Measurements from ENCODE around the gene FAM3D. TPM values are rescaled to one million over a fixed set of nuclear protein-coding genes. Genes with fewer than 3 reads are reported as not detected.
A peak's percentile ranks its signal among the peaks of the same experiment; 100 is the strongest.

FAM3D gene
- polyA plus RNA-seq, 3 donors: 0.28 to 1.9 (median 0.71) TPM

DNA sequence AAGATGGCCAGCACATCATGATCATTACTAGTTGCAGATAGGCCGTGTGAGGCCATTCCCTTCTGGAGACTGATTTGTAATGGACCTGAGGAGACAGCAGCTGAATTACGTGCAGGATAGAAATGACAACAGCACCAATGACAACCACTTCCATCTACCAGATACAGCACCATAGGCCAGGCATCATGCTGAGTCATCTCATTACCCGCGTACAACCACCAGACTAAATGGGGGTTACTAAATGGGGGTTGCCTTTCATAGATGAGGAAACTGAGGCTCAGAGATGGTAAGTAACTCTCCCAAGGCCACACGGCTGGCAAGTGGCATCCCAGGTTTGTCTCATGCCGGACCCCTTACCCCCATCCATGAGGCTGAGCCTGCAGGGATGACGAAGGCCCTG lies 56.6 kb downstream of the FAM3D start:
- H3K27ac ChIP-seq (ENCODE audit: low read depth in 1 of 2, low read length in 2 of 2): no peak overlapping the region
- H3K4me2 ChIP-seq (replicated peaks; ENCODE audit: extremely low read depth, low read length, poor library complexity, severe bottlenecking): no peak overlapping the region
- TF ChIP-seq, protein P1, sequence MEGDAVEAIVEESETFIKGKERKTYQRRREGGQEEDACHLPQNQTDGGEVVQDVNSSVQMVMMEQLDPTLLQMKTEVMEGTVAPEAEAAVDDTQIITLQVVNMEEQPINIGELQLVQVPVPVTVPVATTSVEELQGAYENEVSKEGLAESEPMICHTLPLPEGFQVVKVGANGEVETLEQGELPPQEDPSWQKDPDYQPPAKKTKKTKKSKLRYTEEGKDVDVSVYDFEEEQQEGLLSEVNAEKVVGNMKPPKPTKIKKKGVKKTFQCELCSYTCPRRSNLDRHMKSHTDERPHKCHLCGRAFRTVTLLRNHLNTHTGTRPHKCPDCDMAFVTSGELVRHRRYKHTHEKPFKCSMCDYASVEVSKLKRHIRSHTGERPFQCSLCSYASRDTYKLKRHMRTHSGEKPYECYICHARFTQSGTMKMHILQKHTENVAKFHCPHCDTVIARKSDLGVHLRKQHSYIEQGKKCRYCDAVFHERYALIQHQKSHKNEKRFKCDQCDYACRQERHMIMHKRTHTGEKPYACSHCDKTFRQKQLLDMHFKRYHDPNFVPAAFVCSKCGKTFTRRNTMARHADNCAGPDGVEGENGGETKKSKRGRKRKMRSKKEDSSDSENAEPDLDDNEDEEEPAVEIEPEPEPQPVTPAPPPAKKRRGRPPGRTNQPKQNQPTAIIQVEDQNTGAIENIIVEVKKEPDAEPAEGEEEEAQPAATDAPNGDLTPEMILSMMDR (IDR thresholded peaks at IDR 0.05): no peak
- no peaks in the 10 kb centered on the region for H3K36me3 ChIP-seq (replicated peaks in 1 of 2; ENCODE audit: control insufficient read depth in 1 of 2, insufficient read depth in 2 of 2, low read length in 2 of 2)
- no peak overlapping the region for H3K4me3 ChIP-seq (replicated peaks in 1 of 3; ENCODE audit: low read depth in 2 of 3, low read length in 3 of 3)
- no peak overlapping the region for H3K27ac Mint-ChIP-seq
- H2AFZ ChIP-seq (ENCODE audit: insufficient read depth, low read depth, low read length, poor library complexity, severe bottlenecking): no peak overlapping the region
- peaks cover 0 to 2% of the 10 kb centered on the region in 2 donors for H3K27me3 ChIP-seq (ENCODE audit: control insufficient read depth in 2 of 2, insufficient read depth in 2 of 2, low read length in 2 of 2)
- no peaks in the 10 kb centered on the region for H3K36me3 Mint-ChIP-seq
- intact Hi-C loops (cut with micrococcal nuclease): no loop called here
- no peak overlapping the region for H3K9ac ChIP-seq (ENCODE audit: insufficient read depth, low read length, poor library complexity, severe bottlenecking)
- 100% methylated on average over 1 of the region's 7 CpGs for WGBS (ENCODE audit: insufficient coverage)
- no peaks in the 10 kb centered on the region for H3K9me3 ChIP-seq (replicated peaks in 1 of 2; ENCODE audit: control insufficient read depth in 1 of 2, insufficient read depth in 1 of 2, low read length in 2 of 2)
- no peaks in the 10 kb centered on the region for H3K4me1 ChIP-seq (ENCODE audit: control insufficient read depth in 1 of 2, insufficient read depth in 2 of 2, low read length in 2 of 2)
- H3K79me2 ChIP-seq (ENCODE audit: insufficient read depth, low read length): no peaks in the 10 kb centered on the region
- peaks cover 2% of the 10 kb centered on the region for H3K4me1 Mint-ChIP-seq
- no peaks in the 10 kb centered on the region for H4K20me1 ChIP-seq (ENCODE audit: insufficient read depth, low read length)
- H3K9me3 Mint-ChIP-seq: peaks cover 0 to 2% (median 0%) of the 10 kb centered on the region in 7 donors
- H3K27me3 Mint-ChIP-seq (ENCODE audit: low read depth in 3 of 3): peaks cover 6 to 13% (median 7%) of the 10 kb centered on the region in 3 donors
- no peak overlapping the region for H3K4me3 Mint-ChIP-seq
- no peak for DNase-seq

DNA sequence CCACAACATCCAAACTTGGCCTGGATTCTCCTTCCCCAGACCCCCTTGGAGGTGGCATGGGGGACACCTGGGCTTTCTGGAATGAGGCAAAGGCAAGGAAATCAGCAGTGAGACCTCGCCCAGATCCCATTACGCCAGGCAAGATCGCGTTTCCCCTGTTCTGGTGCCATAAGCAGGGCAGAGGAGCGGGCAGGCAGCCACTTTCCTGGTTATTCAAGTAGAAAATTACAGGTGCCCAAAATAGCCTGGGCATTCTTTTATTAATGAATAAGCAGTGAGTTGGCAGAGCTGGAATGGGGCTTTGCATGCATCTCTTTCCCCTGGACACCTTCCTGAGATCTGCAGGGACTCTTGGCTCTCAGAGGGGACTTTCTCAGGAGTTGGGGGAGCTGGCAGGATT lies 57.9 kb downstream of the FAM3D start:
- Histone ChIP-seq H3K4me3 (replicated peaks in 1 of 3; ENCODE audit: low read depth in 2 of 3, low read length in 3 of 3) (no peak overlapping the region), H2AFZ (ENCODE audit: insufficient read depth, low read depth, low read length, poor library complexity, severe bottlenecking) (no peak overlapping the region), H3K79me2 (ENCODE audit: insufficient read depth, low read length) (no peaks in the 10 kb centered on the region), H3K27ac (ENCODE audit: low read depth in 1 of 2, low read length in 2 of 2) (no peak overlapping the region), H3K36me3 (replicated peaks in 1 of 2; ENCODE audit: control insufficient read depth in 1 of 2, insufficient read depth in 2 of 2, low read length in 2 of 2) (no peaks in the 10 kb centered on the region), H4K20me1 (ENCODE audit: insufficient read depth, low read length) (no peaks in the 10 kb centered on the region), H3K27me3 (ENCODE audit: control insufficient read depth in 2 of 2, insufficient read depth in 2 of 2, low read length in 2 of 2) (peaks cover 0 to 2% of the 10 kb centered on the region in 2 donors), H3K4me1 (ENCODE audit: control insufficient read depth in 1 of 2, insufficient read depth in 2 of 2, low read length in 2 of 2) (no peaks in the 10 kb centered on the region), H3K9me3 (replicated peaks in 1 of 2; ENCODE audit: control insufficient read depth in 1 of 2, insufficient read depth in 1 of 2, low read length in 2 of 2) (peaks cover 0 to 4% of the 10 kb centered on the region in 2 donors), H3K4me2 (replicated peaks; ENCODE audit: extremely low read depth, low read length, poor library complexity, severe bottlenecking) (no peak overlapping the region), H3K9ac (ENCODE audit: insufficient read depth, low read length, poor library complexity, severe bottlenecking) (no peak overlapping the region)
- Mint-ChIP-seq H3K9me3 (peaks cover 0 to 5% (median 0%) of the 10 kb centered on the region in 7 donors), H3K4me3 (no peak overlapping the region), H3K36me3 (no peaks in the 10 kb centered on the region), H3K27me3 (ENCODE audit: low read depth in 3 of 3) (peaks cover 3 to 15% (median 10%) of the 10 kb centered on the region in 3 donors), H3K4me1 (peaks cover 2% of the 10 kb centered on the region), H3K27ac (peak overlapping the region in 1 of 7 donors; percentile 36)
- WGBS (ENCODE audit: insufficient coverage): 93% methylated on average over 5 of the region's 5 CpGs
- intact Hi-C loops (cut with micrococcal nuclease): no loop called here
- no peak for DNase-seq
- TF ChIP-seq, protein P1 (IDR thresholded peaks at IDR 0.05): no peak
